Vagina (tissue), 2 donors: Measurements from ENCODE around the gene DENND4A. TPM values are rescaled to one million over a fixed set of nuclear protein-coding genes. Genes with fewer than 3 reads are reported as not detected.

Experiments used
- DNase-seq, 2 donors: peaks; one replicate each; pipeline ENCODE4 v3.0.0-alpha.2; 2017; ENCODE audit errors: extremely low spot score in 2 of 2
- H3K27ac ChIP-seq: fragments of 200-600 bp; sonication (generic); one replicate; pipeline ENCODE4 v1.5.1; 2019
- H3K27me3 ChIP-seq: fragments of 200-600 bp; sonication (generic); one replicate; pipeline ENCODE4 v1.5.1; 2019
- H3K36me3 ChIP-seq, 2 donors: fragments of 200-600 bp; sonication (generic); one replicate each; pipeline ENCODE4 v1.5.1; 2017 to 2019
- H3K4me1 ChIP-seq: fragments of 200-600 bp; sonication (generic); one replicate; pipeline ENCODE4 v1.5.1; 2019
- H3K4me3 ChIP-seq, 2 donors: fragments of 200-600 bp; sonication (generic); 1 replicate in 1 of 2; 2 replicates in 1 of 2; pipeline ENCODE4 v1.5.1; 2016 to 2019
- H3K9me3 ChIP-seq: fragments of 200-600 bp; sonication (generic); one replicate; pipeline ENCODE4 v1.5.1; 2019
- CTCF ChIP-seq, 3 experiments: fragments of 450-650 bp in 2 of 3; fragments of 200-600 bp in 1 of 3; sonication (generic) in 1 of 3; IDR thresholded peaks; one replicate each; pipeline ENCODE4 v1.5.1; 2017 to 2019; ENCODE audit warnings: antibody characterized with exemption in 3 of 3, mild to moderate bottlenecking in 2 of 3, moderate library complexity in 2 of 3
- POLR2A ChIP-seq, 2 donors: fragments of 450-650 bp; IDR thresholded peaks; one replicate each; pipeline ENCODE4 v1.6.1; 2017; ENCODE audit warnings: antibody characterized with exemption in 2 of 2, mild to moderate bottlenecking in 2 of 2, moderate library complexity in 2 of 2
- POLR2AphosphoS5 ChIP-seq, 2 donors: sonication (generic); formaldehyde crosslinking; IDR thresholded peaks; one replicate each; pipeline ENCODE4 v1.9.0; 2017; ENCODE audit warnings: antibody characterized with exemption in 2 of 2, mild to moderate bottlenecking in 2 of 2, low read depth in 1 of 2; ENCODE audit not compliant: insufficient read depth in 1 of 2
- intact Hi-C: fragments of 100-400 bp; cut with DNase I; formaldehyde crosslinking; loops from one replicate; pipeline ENCODE4 v1.15.1; 2023
- total RNA-seq: library from RNA; depleted of rRNA; stranded (reverse); fragments of >200 nt; gene quantifications from one replicate; pipeline ENCODE4 v1.2.3, GENCODE V29; 2016

DENND4A gene
- total RNA-seq, 1 donor from 2014 or later, result 28.7 TPM

GRCh38 chr15:65778269-65778668, 13.8 kb downstream of the DENND4A start:
- H3K27ac ChIP-seq, result no peak overlapping the region
- H3K9me3 ChIP-seq, result no peaks in the 10 kb centered on the region
- H3K36me3 ChIP-seq, result no peaks in the 10 kb centered on the region
- H3K4me3 ChIP-seq, result no peak overlapping the region
- DNase-seq, result no peak
- peaks cover 14% of the 10 kb centered on the region for H3K4me1 ChIP-seq
- intact Hi-C loops, result no loop called here
- H3K27me3 ChIP-seq, result no peaks in the 10 kb centered on the region
- TF ChIP-seq CTCF (IDR thresholded peaks at IDR 0.05) (no peak), POLR2A (IDR thresholded peaks at IDR 0.05) (no peak), POLR2AphosphoS5 (IDR thresholded peaks at IDR 0.05; ENCODE audit: insufficient read depth in 1 of 2, low read depth in 1 of 2) (no peak)

DNA sequence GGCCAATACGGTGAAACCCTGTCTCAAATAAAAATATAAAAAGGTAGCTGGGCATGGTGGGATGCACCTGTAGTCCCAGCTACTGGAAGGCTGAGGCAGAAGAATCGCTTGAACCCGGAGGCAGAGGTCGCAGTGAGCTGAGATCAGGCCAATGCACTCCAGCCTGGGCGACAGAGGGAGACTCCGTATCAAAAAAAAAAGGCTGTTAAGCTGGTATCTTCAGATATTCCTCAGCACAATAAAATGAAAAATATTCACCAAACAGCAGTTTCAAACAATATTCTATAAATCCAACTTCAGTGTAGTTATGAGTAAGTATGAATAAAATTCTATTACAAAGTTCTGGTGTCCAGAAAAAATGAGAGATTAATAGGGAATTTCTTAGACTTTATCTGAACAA, 14.2 kb downstream of the DENND4A start:
- DNase-seq, result no peak
- intact Hi-C loops, result no loop called here
- Histone ChIP-seq H3K4me3 (no peak overlapping the region), H3K27ac (no peak overlapping the region), H3K36me3 (no peaks in the 10 kb centered on the region), H3K9me3 (no peaks in the 10 kb centered on the region), H3K4me1 (peaks cover 14% of the 10 kb centered on the region), H3K27me3 (no peaks in the 10 kb centered on the region)
- TF ChIP-seq CTCF (IDR thresholded peaks at IDR 0.05) (no peak), POLR2AphosphoS5 (IDR thresholded peaks at IDR 0.05; ENCODE audit: insufficient read depth in 1 of 2, low read depth in 1 of 2) (no peak), POLR2A (IDR thresholded peaks at IDR 0.05) (no peak)

- Histone ChIP-seq H3K27ac (no peak overlapping the region), H3K36me3 (no peaks in the 10 kb centered on the region), H3K4me1 (peaks cover 10% of the 10 kb centered on the region), H3K4me3 (no peak overlapping the region), H3K27me3 (no peaks in the 10 kb centered on the region), H3K9me3 (no peaks in the 10 kb centered on the region)
- no peak for DNase-seq
- intact Hi-C loops, result no loop called here
- TF ChIP-seq POLR2AphosphoS5 (IDR thresholded peaks at IDR 0.05; ENCODE audit: insufficient read depth in 1 of 2, low read depth in 1 of 2), result no peak
- no peak for TF ChIP-seq POLR2A (IDR thresholded peaks at IDR 0.05)
- no peak for TF ChIP-seq CTCF (IDR thresholded peaks at IDR 0.05)
Observed at GRCh38 chr15:65777053-65777452, 15.0 kb downstream of the DENND4A start.

GRCh38 chr15:65773386-65774111, 18.5 kb downstream of the DENND4A start:
- no peak for DNase-seq
- Histone ChIP-seq H3K36me3 (no peaks in the 10 kb centered on the region), H3K4me3 (no peak overlapping the region), H3K27me3 (no peaks in the 10 kb centered on the region), H3K27ac (no peak overlapping the region), H3K9me3 (no peaks in the 10 kb centered on the region), H3K4me1 (peaks cover 7% of the 10 kb centered on the region)
- no peak for TF ChIP-seq CTCF (IDR thresholded peaks at IDR 0.05)
- intact Hi-C loops, result no loop called here

DNA sequence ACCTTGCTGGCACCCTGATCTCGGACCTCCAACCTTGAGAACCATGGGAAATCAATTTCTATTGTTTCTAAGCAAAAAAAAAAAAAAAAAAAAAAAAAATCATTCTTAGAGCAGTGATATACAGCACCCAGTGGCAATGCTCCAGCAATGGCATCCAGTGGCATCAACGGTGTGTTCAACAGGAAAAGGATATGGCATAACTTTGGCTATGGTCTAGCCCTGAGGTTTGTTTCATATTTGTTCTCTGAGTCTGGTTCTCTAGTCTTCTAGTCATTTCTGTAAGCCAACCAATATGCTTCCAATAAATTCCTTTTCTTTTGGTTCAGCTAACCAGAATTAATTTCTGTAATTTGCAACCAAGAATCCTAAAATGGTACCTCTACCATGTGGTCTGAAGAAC, 19.2 kb downstream of the DENND4A start:
- H3K36me3 ChIP-seq, result no peaks in the 10 kb centered on the region
- no peak overlapping the region for H3K27ac ChIP-seq
- H3K4me3 ChIP-seq, result no peak overlapping the region
- H3K27me3 ChIP-seq, result no peaks in the 10 kb centered on the region
- intact Hi-C loops, result no loop called here
- no peak for DNase-seq
- TF ChIP-seq POLR2A (IDR thresholded peaks at IDR 0.05) (no peak), POLR2AphosphoS5 (IDR thresholded peaks at IDR 0.05; ENCODE audit: insufficient read depth in 1 of 2, low read depth in 1 of 2) (no peak), CTCF (IDR thresholded peaks at IDR 0.05) (no peak)
- H3K4me1 ChIP-seq, result peaks cover 6% of the 10 kb centered on the region
- no peaks in the 10 kb centered on the region for H3K9me3 ChIP-seq
